NCI-H2196 treated with DMSO at 0.1 percent for 48 hours (cell line): ENCODE measurements around the gene TCAP.

Experiments used
- DNase-seq: peaks from one replicate; lab custom pipeline; 2025; ENCODE audit not compliant: unreplicated experiment; lab: John Stamatoyannopoulos, UW

TCAP gene

GRCh38 chr17:39628655-39629493, 36.3 kb upstream of the TCAP start:
- no peak for DNase-seq

- DNase-seq: no peak
These were observed 35.7 kb upstream of the TCAP start for GRCh38 chr17:39629494-39629880.

GRCh38 chr17:39629898-39630297, 35.3 kb upstream of the TCAP start:
- DNase-seq: no peak

- no peak for DNase-seq
These were observed 33.7 kb upstream of the TCAP start for GRCh38 chr17:39631403-39631802.

GRCh38 chr17:39632153-39632941, 32.8 kb upstream of the TCAP start:
- peak; percentile 37 for DNase-seq

GRCh38 chr17:39633570-39634183, 31.5 kb upstream of the TCAP start:
- no peak for DNase-seq

- no peak for DNase-seq
These were observed 30.7 kb upstream of the TCAP start for GRCh38 chr17:39634384-39634871.

- no peak for DNase-seq
These were observed 29.5 kb upstream of the TCAP start for GRCh38 chr17:39635614-39636176.

- no peak for DNase-seq
These were observed 28.6 kb upstream of the TCAP start for GRCh38 chr17:39636587-39636926.

- DNase-seq: peak; percentile 29
These were observed 28.0 kb upstream of the TCAP start, which contains the start of gene STARD3 for GRCh38 chr17:39636927-39637736. Gene STARD3 (plus strand): TSS chr17:39637144. CDS start chr17:39653532, 16,388 bp downstream.

GRCh38 chr17:39638317-39638716, 26.8 kb upstream of the TCAP start:
- no peak for DNase-seq

- DNase-seq: no peak
These were observed 26.1 kb upstream of the TCAP start for GRCh38 chr17:39639043-39639442.

- DNase-seq: no peak
These were observed 25.3 kb upstream of the TCAP start for GRCh38 chr17:39639566-39640458.

GRCh38 chr17:39640591-39641031, 24.5 kb upstream of the TCAP start:
- no peak for DNase-seq

GRCh38 chr17:39641097-39641496, 24.1 kb upstream of the TCAP start:
- DNase-seq: no peak

- DNase-seq: no peak
These were observed 23.3 kb upstream of the TCAP start for GRCh38 chr17:39641883-39642282.

GRCh38 chr17:39642291-39643074, 22.7 kb upstream of the TCAP start:
- DNase-seq: no peak

- DNase-seq: no peak
These were observed 21.9 kb upstream of the TCAP start for GRCh38 chr17:39643271-39643670.

- DNase-seq: no peak
These were observed 17.9 kb upstream of the TCAP start for GRCh38 chr17:39647256-39647655.
